ENCODE measurements around the gene TDRD9. TPM values are rescaled to one million over a fixed set of nuclear protein-coding genes. Genes with fewer than 3 reads are reported as not detected.

Gene TDRD9
- total and polyA plus RNA-seq, 2 experiments from 2014 or later: not detected

GRCh38 chr14:104025534-104025933, 97.3 kb downstream of the TDRD9 start:
- TF ChIP-seq EZH2 (IDR thresholded peaks at IDR 0.05; ENCODE audit: insufficient read depth, poor library complexity, severe bottlenecking) (no peak), EZH2phosphoT487 (IDR thresholded peaks at IDR 0.05; ENCODE audit: insufficient read depth, low read depth) (no peak)
- H3K36me3 ChIP-seq (ENCODE audit: low read depth): no peaks in the 10 kb centered on the region
- H4K20me1 ChIP-seq (ENCODE audit: insufficient read depth): no peaks in the 10 kb centered on the region
- 51 to 61% methylated on average over 3 of the region's 3 CpGs for WGBS, 2 experiments (ENCODE audit: low coverage in 1 of 2, low lambda C conversion rate in 2 of 2, missing lambda C conversion rate in 2 of 2)
- in situ Hi-C loops (cut with MboI): no loop called here
- no peaks in the 10 kb centered on the region for H3K4me1 ChIP-seq (ENCODE audit: insufficient read depth)
- H3K27ac ChIP-seq: no peak overlapping the region
- H3F3A ChIP-seq (ENCODE audit: insufficient read depth): no peaks in the 10 kb centered on the region
- no peak overlapping the region for H3K4me2 ChIP-seq (ENCODE audit: unreplicated experiment)
- H3K9me3 ChIP-seq (ENCODE audit: low read depth): no peaks in the 10 kb centered on the region
- H3K4me3 ChIP-seq: no peak overlapping the region
- no peak for DNase-seq
- H3K9ac ChIP-seq: no peak overlapping the region
- no peaks in the 10 kb centered on the region for H3K79me2 ChIP-seq (ENCODE audit: insufficient read depth)
- H2AFZ ChIP-seq: no peak overlapping the region
- no peaks in the 10 kb centered on the region for H3K9me2 ChIP-seq (ENCODE audit: insufficient read depth)
- H3K27me3 ChIP-seq (replicated peaks; ENCODE audit: insufficient read depth): peaks cover 19% of the 10 kb centered on the region

- H3K4me2 ChIP-seq (ENCODE audit: unreplicated experiment): no peak overlapping the region
- H3K9me3 ChIP-seq (ENCODE audit: low read depth): no peaks in the 10 kb centered on the region
- no peak overlapping the region for H3K4me3 ChIP-seq
- no peak for TF ChIP-seq EZH2 (IDR thresholded peaks at IDR 0.05; ENCODE audit: insufficient read depth, poor library complexity, severe bottlenecking)
- TF ChIP-seq EZH2phosphoT487 (IDR thresholded peaks at IDR 0.05; ENCODE audit: insufficient read depth, low read depth): no peak
- in situ Hi-C loops (cut with MboI): no loop called here
- H3K9me2 ChIP-seq (ENCODE audit: insufficient read depth): no peaks in the 10 kb centered on the region
- H2AFZ ChIP-seq: no peak overlapping the region
- no peak overlapping the region for H3K27ac ChIP-seq
- DNase-seq: no peak
- no peaks in the 10 kb centered on the region for H3K36me3 ChIP-seq (ENCODE audit: low read depth)
- H3K4me1 ChIP-seq (ENCODE audit: insufficient read depth): no peaks in the 10 kb centered on the region
- no peak overlapping the region for H3K9ac ChIP-seq
- H3K79me2 ChIP-seq (ENCODE audit: insufficient read depth): no peaks in the 10 kb centered on the region
- peaks cover 22% of the 10 kb centered on the region for H3K27me3 ChIP-seq (replicated peaks; ENCODE audit: insufficient read depth)
- WGBS, 2 experiments (ENCODE audit: low coverage in 1 of 2, low lambda C conversion rate in 2 of 2, missing lambda C conversion rate in 2 of 2): 12 to 24% methylated on average over 1 of the region's 1 CpG
- no peaks in the 10 kb centered on the region for H3F3A ChIP-seq (ENCODE audit: insufficient read depth)
- no peaks in the 10 kb centered on the region for H4K20me1 ChIP-seq (ENCODE audit: insufficient read depth)
Measured at GRCh38 chr14:104026024-104026423, 97.8 kb downstream of the TDRD9 start.

- Histone ChIP-seq H3K9me3 (ENCODE audit: low read depth) (no peaks in the 10 kb centered on the region), H3K4me1 (ENCODE audit: insufficient read depth) (no peaks in the 10 kb centered on the region), H3K27ac (no peak overlapping the region), H3K4me3 (no peak overlapping the region), H3K9me2 (ENCODE audit: insufficient read depth) (no peaks in the 10 kb centered on the region), H4K20me1 (ENCODE audit: insufficient read depth) (no peaks in the 10 kb centered on the region), H3F3A (ENCODE audit: insufficient read depth) (no peaks in the 10 kb centered on the region), H3K4me2 (ENCODE audit: unreplicated experiment) (no peak overlapping the region), H2AFZ (no peak overlapping the region), H3K79me2 (ENCODE audit: insufficient read depth) (no peaks in the 10 kb centered on the region), H3K27me3 (replicated peaks; ENCODE audit: insufficient read depth) (peaks cover 30% of the 10 kb centered on the region), H3K9ac (no peak overlapping the region), H3K36me3 (ENCODE audit: low read depth) (no peaks in the 10 kb centered on the region)
- TF ChIP-seq EZH2 (IDR thresholded peaks at IDR 0.05; ENCODE audit: insufficient read depth, poor library complexity, severe bottlenecking) (no peak), EZH2phosphoT487 (IDR thresholded peaks at IDR 0.05; ENCODE audit: insufficient read depth, low read depth) (no peak)
- in situ Hi-C loops (cut with MboI): no loop called here
- WGBS, 2 experiments (ENCODE audit: low coverage in 1 of 2, low lambda C conversion rate in 2 of 2, missing lambda C conversion rate in 2 of 2): 0 to 2% methylated on average over 3 of the region's 3 CpGs
- DNase-seq: no peak
Measured at GRCh38 chr14:104030958-104031357, 102.7 kb downstream of the TDRD9 start.

GRCh38 chr14:104031384-104031783, 103.1 kb downstream of the TDRD9 start:
- Histone ChIP-seq H3K9ac (no peak overlapping the region), H3K9me3 (ENCODE audit: low read depth) (no peaks in the 10 kb centered on the region), H3K4me2 (ENCODE audit: unreplicated experiment) (no peak overlapping the region), H2AFZ (no peak overlapping the region), H3K79me2 (ENCODE audit: insufficient read depth) (no peaks in the 10 kb centered on the region), H3K9me2 (ENCODE audit: insufficient read depth) (no peaks in the 10 kb centered on the region), H3K27me3 (replicated peaks; ENCODE audit: insufficient read depth) (peaks cover 34% of the 10 kb centered on the region), H3K4me3 (no peak overlapping the region), H3K27ac (no peak overlapping the region), H3K36me3 (ENCODE audit: low read depth) (no peaks in the 10 kb centered on the region), H3F3A (ENCODE audit: insufficient read depth) (no peaks in the 10 kb centered on the region), H3K4me1 (ENCODE audit: insufficient read depth) (no peaks in the 10 kb centered on the region), H4K20me1 (ENCODE audit: insufficient read depth) (no peaks in the 10 kb centered on the region)
- in situ Hi-C loops (cut with MboI): no loop called here
- WGBS, 2 experiments (ENCODE audit: low coverage in 1 of 2, low lambda C conversion rate in 2 of 2, missing lambda C conversion rate in 2 of 2): 0 to 7% methylated on average over 5 of the region's 5 CpGs
- no peak for DNase-seq
- TF ChIP-seq EZH2 (IDR thresholded peaks at IDR 0.05; ENCODE audit: insufficient read depth, poor library complexity, severe bottlenecking) (peak; percentile 8), EZH2phosphoT487 (IDR thresholded peaks at IDR 0.05; ENCODE audit: insufficient read depth, low read depth) (no peak)
